SU-DHL-6 (cell line): Measurements from ENCODE around the gene KCTD16.

Experiments
- CTCF ChIP-seq: fragments of 200-600 bp; sonication (generic); IDR thresholded peaks from one replicate; pipeline ENCODE4 v1.5.1; 2017; ENCODE audit warnings: antibody characterized with exemption, mild to moderate bottlenecking, low read length, moderate library complexity; ENCODE audit not compliant: insufficient read depth, poor library complexity, severe bottlenecking
- EZH2phosphoT487 ChIP-seq: fragments of 200-600 bp; sonication (generic), shearing (Covaris generic); conservative IDR thresholded peaks from 2 replicates; pipeline ENCODE4 v1.6.1; 2018; ENCODE audit warnings: mild to moderate bottlenecking, antibody characterized with exemption, low read length, moderate library complexity, mixed read lengths

GRCh38 chr5:144195448-144195847 is 24.8 kb downstream of the KCTD16 start:
- no peak for TF ChIP-seq CTCF
- no peak for TF ChIP-seq EZH2phosphoT487
